ENCODE data around the gene FAM83F. TPM values are rescaled to one million over a fixed set of nuclear protein-coding genes. Genes with fewer than 3 reads are reported as not detected.

Gene FAM83F
- total RNA-seq, 1 donor from 2014 or later = 0.13 TPM

DNA sequence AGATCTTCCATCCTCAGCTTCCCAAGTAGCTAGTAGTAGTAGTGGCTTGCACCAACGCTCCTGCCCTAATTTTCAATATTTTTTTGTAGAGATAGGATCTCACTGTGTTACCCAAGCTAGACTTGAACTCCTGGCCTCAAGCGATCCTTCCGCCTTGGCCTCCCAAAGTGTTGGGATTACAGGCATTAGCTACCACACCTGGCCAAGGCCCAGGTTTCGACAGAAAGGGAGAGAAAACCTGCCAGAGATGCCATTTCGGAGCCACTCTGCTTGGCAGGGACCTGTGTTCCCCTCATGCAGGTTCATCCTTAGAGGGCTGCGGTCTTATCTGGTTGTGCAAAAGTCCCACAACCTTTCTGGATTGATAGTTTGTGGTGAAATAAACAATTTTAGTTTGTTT lies 41.4 kb downstream of the FAM83F start:
- TF ChIP-seq, protein P1, sequence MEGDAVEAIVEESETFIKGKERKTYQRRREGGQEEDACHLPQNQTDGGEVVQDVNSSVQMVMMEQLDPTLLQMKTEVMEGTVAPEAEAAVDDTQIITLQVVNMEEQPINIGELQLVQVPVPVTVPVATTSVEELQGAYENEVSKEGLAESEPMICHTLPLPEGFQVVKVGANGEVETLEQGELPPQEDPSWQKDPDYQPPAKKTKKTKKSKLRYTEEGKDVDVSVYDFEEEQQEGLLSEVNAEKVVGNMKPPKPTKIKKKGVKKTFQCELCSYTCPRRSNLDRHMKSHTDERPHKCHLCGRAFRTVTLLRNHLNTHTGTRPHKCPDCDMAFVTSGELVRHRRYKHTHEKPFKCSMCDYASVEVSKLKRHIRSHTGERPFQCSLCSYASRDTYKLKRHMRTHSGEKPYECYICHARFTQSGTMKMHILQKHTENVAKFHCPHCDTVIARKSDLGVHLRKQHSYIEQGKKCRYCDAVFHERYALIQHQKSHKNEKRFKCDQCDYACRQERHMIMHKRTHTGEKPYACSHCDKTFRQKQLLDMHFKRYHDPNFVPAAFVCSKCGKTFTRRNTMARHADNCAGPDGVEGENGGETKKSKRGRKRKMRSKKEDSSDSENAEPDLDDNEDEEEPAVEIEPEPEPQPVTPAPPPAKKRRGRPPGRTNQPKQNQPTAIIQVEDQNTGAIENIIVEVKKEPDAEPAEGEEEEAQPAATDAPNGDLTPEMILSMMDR (IDR thresholded peaks at IDR 0.05) = no peak
- ChIA-PET CTCF (interaction anchor here (0.9 to 7.5 kb wide), 14 partner anchors 13 to 865 kb away, joined by 3 to 57 read pairs (median 3); partner anchors contain the start of gene TAB1), POLR2A (interaction anchor here (1.4 kb wide), 1 partner anchor 513 kb away, joined by 3 read pairs; no protein-coding TSS in a partner anchor)
- Mint-ChIP-seq H3K9me3 (no peaks in the 10 kb centered on the region), H3K36me3 (ENCODE audit: low read depth) (no peaks in the 10 kb centered on the region), H3K4me1 (no peaks in the 10 kb centered on the region), H3K4me3 (no peak overlapping the region), H3K27me3 (peaks cover 18% of the 10 kb centered on the region), H3K27ac (no peak overlapping the region)
- intact Hi-C loops (cut with micrococcal nuclease) = loop anchor here (1.0 to 2.0 kb wide), 3 partner anchors 502 to 865 kb away; no protein-coding TSS in a partner anchor
- DNase-seq = no peak
- no peak for ATAC-seq (ENCODE audit: low read depth)

DNA sequence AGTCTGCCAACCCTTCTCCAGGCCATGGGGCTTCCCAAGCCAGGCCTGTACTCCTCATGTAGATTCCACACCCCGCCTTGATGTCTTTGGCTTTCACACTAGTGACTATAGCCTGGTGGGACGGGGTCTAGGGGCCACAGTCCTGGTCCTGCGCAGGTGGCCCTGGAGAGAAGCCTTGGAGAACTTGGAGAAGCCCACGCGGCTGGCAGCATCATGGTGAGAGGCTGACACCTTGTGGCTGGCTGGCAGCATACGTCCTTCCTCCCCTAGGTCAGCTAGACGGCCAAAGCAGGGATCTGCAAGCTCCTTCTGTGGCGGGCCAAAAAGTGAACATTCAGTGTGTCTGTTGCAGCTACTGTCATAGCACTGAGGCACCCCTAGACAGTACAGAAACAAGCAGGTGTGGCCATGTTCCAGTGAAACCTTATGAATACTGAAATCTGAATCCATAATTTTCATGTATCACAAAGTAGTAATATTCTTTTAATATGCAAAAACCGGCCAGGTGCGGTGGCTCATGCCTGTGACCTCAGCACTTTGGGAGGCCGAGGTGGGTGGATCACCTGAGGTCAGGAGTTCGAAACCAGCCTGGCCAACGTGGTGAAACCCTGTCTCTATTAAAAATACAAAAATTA lies 42.0 kb downstream of the FAM83F start:
- Mint-ChIP-seq H3K4me3 (no peak overlapping the region), H3K9me3 (no peaks in the 10 kb centered on the region), H3K27me3 (peaks cover 19% of the 10 kb centered on the region), H3K4me1 (no peaks in the 10 kb centered on the region), H3K27ac (no peak overlapping the region), H3K36me3 (ENCODE audit: low read depth) (no peaks in the 10 kb centered on the region)
- DNase-seq = peak; percentile 43
- TF ChIP-seq, protein P1 (IDR thresholded peaks at IDR 0.05) = no peak
- CTCF ChIA-PET = interaction anchor here (0.6 to 7.5 kb wide), 18 partner anchors 13 to 866 kb away, joined by 3 to 57 read pairs (median 3); no protein-coding TSS in a partner anchor
- intact Hi-C loops (cut with micrococcal nuclease) = loop anchor here (1.0 to 2.0 kb wide), 3 partner anchors 502 to 866 kb away; no protein-coding TSS in a partner anchor
- POLR2A ChIA-PET = interaction anchor here (0.6 to 1.4 kb wide), 2 partner anchors 514 to 888 kb away, joined by 3 to 4 read pairs; no protein-coding TSS in a partner anchor
- peak; percentile 95 for ATAC-seq (ENCODE audit: low read depth)

DNA sequence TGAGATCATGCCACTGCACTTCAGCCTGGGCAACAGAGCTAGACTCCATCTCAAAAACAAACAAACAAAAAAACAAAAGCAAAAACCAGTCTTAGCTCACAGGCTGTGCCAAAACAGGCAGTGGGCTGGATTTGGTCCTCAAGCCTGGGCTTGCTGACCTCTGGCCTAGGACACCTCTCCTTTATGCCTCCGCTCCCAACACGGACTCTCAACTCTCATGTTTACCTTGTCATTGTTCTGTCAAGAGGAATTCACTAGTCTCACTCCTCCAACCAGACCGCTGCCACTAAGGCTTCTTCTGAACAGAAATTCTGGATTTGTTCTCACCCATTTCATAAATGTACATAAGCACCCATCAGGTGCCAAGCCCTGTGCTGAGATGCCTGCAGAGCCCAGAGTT lies 42.6 kb downstream of the FAM83F start:
- H3K4me3 Mint-ChIP-seq = no peak overlapping the region
- POLR2A ChIA-PET = interaction anchor here (0.6 to 1.4 kb wide), 2 partner anchors 515 to 889 kb away, joined by 3 to 4 read pairs; no protein-coding TSS in a partner anchor
- H3K27me3 Mint-ChIP-seq = peaks cover 21% of the 10 kb centered on the region
- TF ChIP-seq, protein P1 (IDR thresholded peaks at IDR 0.05) = no peak
- H3K27ac Mint-ChIP-seq = no peak overlapping the region
- no peaks in the 10 kb centered on the region for H3K4me1 Mint-ChIP-seq
- DNase-seq (no peak), ATAC-seq (ENCODE audit: low read depth) (no peak)
- no peaks in the 10 kb centered on the region for H3K36me3 Mint-ChIP-seq (ENCODE audit: low read depth)
- CTCF ChIA-PET = interaction anchor here (0.6 to 7.5 kb wide), 16 partner anchors 14 to 866 kb away, joined by 3 to 57 read pairs (median 3); no protein-coding TSS in a partner anchor
- H3K9me3 Mint-ChIP-seq = no peaks in the 10 kb centered on the region
- intact Hi-C loops (cut with micrococcal nuclease) = loop anchor here (2.0 kb wide), 1 partner anchor 867 kb away; no protein-coding TSS in a partner anchor

DNA sequence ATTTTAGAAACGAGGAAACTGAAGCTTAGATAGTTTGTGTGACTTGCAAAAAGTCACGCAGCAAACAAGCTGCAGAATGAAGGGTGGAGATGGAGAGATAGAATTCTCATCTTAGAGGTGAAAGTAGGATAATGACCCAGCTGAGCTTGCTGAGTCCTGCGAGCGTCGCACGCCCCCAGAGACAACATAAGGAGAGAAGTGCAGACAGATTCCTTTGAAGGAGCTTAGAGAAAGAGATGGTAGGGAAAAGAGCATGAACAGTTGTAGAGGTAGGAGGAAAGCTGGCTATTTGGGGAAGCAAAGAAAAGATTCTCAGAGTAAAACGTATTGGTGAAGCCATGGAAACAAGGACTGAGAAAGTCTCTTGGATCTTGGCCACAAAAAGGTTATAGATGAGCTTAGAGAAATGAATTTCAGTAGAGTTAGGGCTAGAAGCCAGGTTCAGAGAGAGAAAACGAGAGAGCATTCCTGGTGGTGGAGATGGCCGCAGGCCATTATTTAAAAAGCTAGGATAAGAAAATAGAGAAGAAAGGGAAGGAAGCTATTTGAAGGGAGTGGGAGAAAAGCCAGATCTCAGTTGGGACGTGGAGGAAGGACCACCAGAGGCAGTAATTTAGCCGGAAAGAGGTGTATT lies 44.8 kb downstream of the FAM83F start:
- intact Hi-C loops (cut with micrococcal nuclease) = loop anchor here (10.0 kb wide), 3 partner anchors 235 to 1335 kb away; partner anchors contain the start of genes GTPBP1, JOSD1 and MRTFA
- no peak for ATAC-seq (ENCODE audit: low read depth)
- H3K4me3 Mint-ChIP-seq = no peak overlapping the region
- DNase-seq = no peak
- TF ChIP-seq, protein P1 (IDR thresholded peaks at IDR 0.05) = no peak
- no peaks in the 10 kb centered on the region for H3K9me3 Mint-ChIP-seq
- peaks cover 22% of the 10 kb centered on the region for H3K27me3 Mint-ChIP-seq
- peaks cover 12% of the 10 kb centered on the region for H3K4me1 Mint-ChIP-seq
- CTCF ChIA-PET = interaction anchor here (0.6 to 7.5 kb wide), 6 partner anchors 16 to 1773 kb away, joined by 3 to 43 read pairs (median 3); no protein-coding TSS in a partner anchor
- H3K36me3 Mint-ChIP-seq (ENCODE audit: low read depth) = peaks cover 6% of the 10 kb centered on the region
- no peak overlapping the region for H3K27ac Mint-ChIP-seq
- POLR2A ChIA-PET = interaction anchor here (0.6 to 0.8 kb wide), 3 partner anchors 440 to 586 kb away, joined by 3 to 4 read pairs (median 4); partner anchors contain the start of gene ATF4
